PC-9 (cell line): ENCODE results near the gene TMEM252.

Source experiments
- EZH2 ChIP-seq: fragments of 200-600 bp; sonication (generic); IDR thresholded peaks from 2 replicates; pipeline ENCODE4 v1.8.0; 2017; ENCODE audit warnings: antibody characterized with exemption, low read depth
- TF ChIP-seq, protein P1 (sequence below): fragments of 200-600 bp; sonication (generic); conservative IDR thresholded peaks from 2 replicates; pipeline ENCODE4 v1.6.1; 2017; ENCODE audit warnings: mixed run types, antibody characterized with exemption, mild to moderate bottlenecking, moderate library complexity

GRCh38 chr9:68523367-68523936 is 17.2 kb downstream of the TMEM252 start:
- TF ChIP-seq, protein P1, sequence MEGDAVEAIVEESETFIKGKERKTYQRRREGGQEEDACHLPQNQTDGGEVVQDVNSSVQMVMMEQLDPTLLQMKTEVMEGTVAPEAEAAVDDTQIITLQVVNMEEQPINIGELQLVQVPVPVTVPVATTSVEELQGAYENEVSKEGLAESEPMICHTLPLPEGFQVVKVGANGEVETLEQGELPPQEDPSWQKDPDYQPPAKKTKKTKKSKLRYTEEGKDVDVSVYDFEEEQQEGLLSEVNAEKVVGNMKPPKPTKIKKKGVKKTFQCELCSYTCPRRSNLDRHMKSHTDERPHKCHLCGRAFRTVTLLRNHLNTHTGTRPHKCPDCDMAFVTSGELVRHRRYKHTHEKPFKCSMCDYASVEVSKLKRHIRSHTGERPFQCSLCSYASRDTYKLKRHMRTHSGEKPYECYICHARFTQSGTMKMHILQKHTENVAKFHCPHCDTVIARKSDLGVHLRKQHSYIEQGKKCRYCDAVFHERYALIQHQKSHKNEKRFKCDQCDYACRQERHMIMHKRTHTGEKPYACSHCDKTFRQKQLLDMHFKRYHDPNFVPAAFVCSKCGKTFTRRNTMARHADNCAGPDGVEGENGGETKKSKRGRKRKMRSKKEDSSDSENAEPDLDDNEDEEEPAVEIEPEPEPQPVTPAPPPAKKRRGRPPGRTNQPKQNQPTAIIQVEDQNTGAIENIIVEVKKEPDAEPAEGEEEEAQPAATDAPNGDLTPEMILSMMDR = no peak
- TF ChIP-seq EZH2 = no peak
